ENCODE data around the gene MARCHF4. TPM values are rescaled to one million over a fixed set of nuclear protein-coding genes. Genes with fewer than 3 reads are reported as not detected.

Gene MARCHF4
- total RNA-seq, 4 donors from 2014 or later = 0.07 TPM; not detected in 3

DNA sequence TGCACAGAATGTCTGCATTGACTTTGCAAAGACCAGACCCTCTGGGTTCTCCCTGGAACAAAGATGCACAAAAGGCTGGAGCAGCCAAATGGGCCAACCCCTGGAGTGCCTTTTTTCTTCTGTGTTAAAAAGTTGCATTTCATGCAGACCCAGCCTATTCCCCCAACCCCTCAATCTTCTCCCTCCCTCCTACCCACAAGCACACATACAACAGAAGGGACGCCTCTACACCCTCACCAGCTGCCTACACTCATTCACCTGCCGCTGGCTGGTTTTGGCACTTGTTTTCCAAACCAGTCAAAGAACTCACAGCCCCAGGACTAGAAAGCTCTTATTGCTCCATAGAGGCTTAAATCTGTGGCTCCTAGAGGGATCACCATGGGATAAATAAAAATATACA is 16.6 kb downstream of the MARCHF4 start:
- TF ChIP-seq, protein P1, sequence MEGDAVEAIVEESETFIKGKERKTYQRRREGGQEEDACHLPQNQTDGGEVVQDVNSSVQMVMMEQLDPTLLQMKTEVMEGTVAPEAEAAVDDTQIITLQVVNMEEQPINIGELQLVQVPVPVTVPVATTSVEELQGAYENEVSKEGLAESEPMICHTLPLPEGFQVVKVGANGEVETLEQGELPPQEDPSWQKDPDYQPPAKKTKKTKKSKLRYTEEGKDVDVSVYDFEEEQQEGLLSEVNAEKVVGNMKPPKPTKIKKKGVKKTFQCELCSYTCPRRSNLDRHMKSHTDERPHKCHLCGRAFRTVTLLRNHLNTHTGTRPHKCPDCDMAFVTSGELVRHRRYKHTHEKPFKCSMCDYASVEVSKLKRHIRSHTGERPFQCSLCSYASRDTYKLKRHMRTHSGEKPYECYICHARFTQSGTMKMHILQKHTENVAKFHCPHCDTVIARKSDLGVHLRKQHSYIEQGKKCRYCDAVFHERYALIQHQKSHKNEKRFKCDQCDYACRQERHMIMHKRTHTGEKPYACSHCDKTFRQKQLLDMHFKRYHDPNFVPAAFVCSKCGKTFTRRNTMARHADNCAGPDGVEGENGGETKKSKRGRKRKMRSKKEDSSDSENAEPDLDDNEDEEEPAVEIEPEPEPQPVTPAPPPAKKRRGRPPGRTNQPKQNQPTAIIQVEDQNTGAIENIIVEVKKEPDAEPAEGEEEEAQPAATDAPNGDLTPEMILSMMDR (IDR thresholded peaks at IDR 0.05) = no peak
- no peak for TF ChIP-seq POLR2A (IDR thresholded peaks at IDR 0.05)

DNA sequence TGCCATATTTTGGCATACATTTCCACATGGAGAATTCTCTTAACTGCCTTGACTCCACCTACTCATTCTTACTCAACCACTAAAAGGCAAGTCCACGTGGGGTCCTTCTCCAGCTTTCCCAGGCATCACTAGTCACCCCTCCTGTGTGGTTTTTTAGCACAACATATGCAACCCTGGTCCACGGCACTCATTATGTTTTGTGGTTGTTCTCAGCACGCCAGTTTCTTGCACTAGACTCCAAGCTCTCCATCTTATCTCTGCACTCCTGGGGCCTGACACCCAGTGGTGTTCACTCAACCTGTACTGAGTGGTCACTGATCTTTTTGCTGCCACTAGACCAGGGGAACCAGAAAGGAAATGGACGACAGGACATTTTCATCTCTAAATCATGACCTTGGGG is 18.0 kb downstream of the MARCHF4 start:
- Histone ChIP-seq H3K36me3 (no peaks in the 10 kb centered on the region), H3K27ac (no peak overlapping the region), H3K9me3 (no peaks in the 10 kb centered on the region), H3K4me3 (no peak overlapping the region), H3K4me1 (no peaks in the 10 kb centered on the region), H3K27me3 (no peaks in the 10 kb centered on the region)
- no peak for DNase-seq
- TF ChIP-seq, protein P1 (IDR thresholded peaks at IDR 0.05) = no peak
- TF ChIP-seq POLR2A (IDR thresholded peaks at IDR 0.05) = no peak
- intact Hi-C loops (cut with DNase I; ENCODE audit: low total_unique reads) = no loop called here

More for the DNA sequence above, 16.6 kb downstream of the MARCHF4 start:
- intact Hi-C loops (cut with DNase I; ENCODE audit: low total_unique reads) = no loop called here
- H3K9me3 ChIP-seq = no peaks in the 10 kb centered on the region
- no peak overlapping the region for H3K27ac ChIP-seq
- no peak overlapping the region for H3K4me3 ChIP-seq
- H3K36me3 ChIP-seq = no peaks in the 10 kb centered on the region
- H3K4me1 ChIP-seq = no peaks in the 10 kb centered on the region
- H3K27me3 ChIP-seq = no peaks in the 10 kb centered on the region
- DNase-seq = no peak

DNA sequence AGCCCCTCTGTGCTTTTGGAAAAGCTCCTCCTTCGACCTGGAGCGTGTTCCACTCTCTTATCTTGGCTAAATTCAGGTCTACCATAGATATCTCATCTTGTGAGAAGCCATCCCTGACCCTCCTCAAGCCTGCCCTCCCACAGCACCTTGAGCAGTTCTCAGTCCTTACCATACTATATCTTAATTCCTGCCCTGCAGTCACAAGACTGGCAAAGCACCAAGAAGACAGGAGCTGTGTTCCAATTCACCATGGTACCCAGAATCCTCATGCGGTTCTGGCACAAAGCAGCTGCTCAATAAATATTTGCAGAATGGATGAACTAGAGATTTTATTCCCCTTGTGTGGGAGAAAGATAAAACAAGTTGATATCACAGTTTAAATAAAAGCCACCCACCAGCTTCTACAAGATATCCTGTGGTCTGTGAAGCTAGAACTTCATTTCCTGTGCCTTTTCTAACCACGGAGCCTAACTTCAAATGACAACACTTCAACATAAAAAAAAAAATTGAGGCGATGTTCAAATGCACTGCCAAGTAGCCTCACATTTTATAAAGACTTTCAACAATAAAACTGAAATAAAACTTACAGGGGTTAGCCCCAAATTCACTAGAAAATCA is 19.5 kb downstream of the MARCHF4 start:
- H3K36me3 ChIP-seq = no peaks in the 10 kb centered on the region
- H3K27ac ChIP-seq = no peak overlapping the region
- no peak overlapping the region for H3K4me3 ChIP-seq
- no peaks in the 10 kb centered on the region for H3K9me3 ChIP-seq
- intact Hi-C loops (cut with DNase I; ENCODE audit: low total_unique reads) = no loop called here
- no peaks in the 10 kb centered on the region for H3K27me3 ChIP-seq
- no peak for DNase-seq
- TF ChIP-seq, protein P1 (IDR thresholded peaks at IDR 0.05) = no peak
- no peak for TF ChIP-seq POLR2A (IDR thresholded peaks at IDR 0.05)
- no peaks in the 10 kb centered on the region for H3K4me1 ChIP-seq

DNA sequence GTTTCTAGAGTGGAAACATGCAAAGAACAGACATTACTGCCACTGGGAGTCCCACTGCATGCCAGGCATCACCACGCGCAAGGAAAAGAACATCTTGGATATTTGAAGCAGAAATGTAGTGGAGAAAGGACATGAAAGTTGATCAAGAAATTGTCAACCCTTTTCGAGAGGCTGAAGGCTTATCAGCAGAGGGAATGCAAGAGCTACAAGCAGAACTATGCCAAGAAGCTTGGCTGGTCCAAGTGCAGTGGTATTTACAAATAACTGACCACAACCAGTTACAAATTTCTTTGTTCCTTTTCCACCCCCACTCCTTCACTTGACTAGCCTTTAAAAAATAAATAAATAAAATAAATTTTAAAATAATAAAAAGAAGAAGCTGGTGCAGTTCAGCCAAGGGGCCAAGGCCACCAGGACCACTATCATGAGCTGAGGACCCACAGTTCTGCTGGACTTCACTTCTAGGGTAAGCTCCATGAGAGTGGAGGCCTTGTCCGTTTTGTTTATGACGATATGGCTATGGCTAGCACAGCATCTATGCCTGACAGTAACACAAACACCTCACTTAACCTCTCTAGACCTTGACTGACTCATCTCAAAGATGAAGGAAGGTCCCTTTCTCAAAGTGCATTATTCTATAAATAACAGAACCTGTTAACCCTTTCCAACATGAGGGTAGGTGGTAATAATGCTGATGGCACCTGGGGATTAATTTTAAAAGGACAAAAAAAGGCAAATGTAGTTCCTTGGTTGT is 20.9 kb downstream of the MARCHF4 start:
- no peaks in the 10 kb centered on the region for H3K4me1 ChIP-seq
- H3K9me3 ChIP-seq = no peaks in the 10 kb centered on the region
- no peak for DNase-seq
- TF ChIP-seq, protein P1 (IDR thresholded peaks at IDR 0.05) = no peak
- H3K36me3 ChIP-seq = no peaks in the 10 kb centered on the region
- no peak overlapping the region for H3K27ac ChIP-seq
- H3K27me3 ChIP-seq = no peaks in the 10 kb centered on the region
- intact Hi-C loops (cut with DNase I; ENCODE audit: low total_unique reads) = no loop called here
- H3K4me3 ChIP-seq = no peak overlapping the region

DNA sequence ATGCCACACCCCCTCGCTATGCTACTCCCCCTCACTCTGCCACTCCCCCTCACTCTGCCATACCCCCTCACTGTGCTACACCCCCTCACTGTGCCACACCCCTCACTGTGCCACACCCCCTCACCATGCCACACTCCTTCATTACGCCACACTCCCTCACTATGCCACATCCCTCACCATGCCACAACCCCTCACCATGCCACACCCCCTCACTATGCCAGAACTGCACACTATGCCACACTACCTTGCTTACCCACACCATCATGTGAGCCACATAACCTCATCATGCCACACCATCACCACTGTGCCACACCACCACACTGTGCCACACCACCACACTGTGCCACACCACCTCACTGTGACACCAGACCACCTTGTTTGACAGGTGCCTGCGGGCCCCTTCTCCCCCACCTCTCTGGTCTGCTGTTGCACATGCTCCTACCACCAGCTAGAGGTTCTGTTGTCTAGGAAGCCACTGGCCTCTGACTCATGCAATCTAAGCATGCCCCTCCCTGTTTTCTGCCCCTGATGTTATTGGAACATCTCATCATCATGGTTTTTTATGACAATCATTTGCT is 22.0 kb downstream of the MARCHF4 start:
- H3K4me3 ChIP-seq = no peak overlapping the region
- no peak for DNase-seq
- intact Hi-C loops (cut with DNase I; ENCODE audit: low total_unique reads) = no loop called here
- H3K27ac ChIP-seq = no peak overlapping the region
- H3K36me3 ChIP-seq = no peaks in the 10 kb centered on the region
- TF ChIP-seq, protein P1 (IDR thresholded peaks at IDR 0.05) = no peak
- no peak for TF ChIP-seq POLR2A (IDR thresholded peaks at IDR 0.05)
- no peaks in the 10 kb centered on the region for H3K4me1 ChIP-seq
- H3K9me3 ChIP-seq = no peaks in the 10 kb centered on the region
- H3K27me3 ChIP-seq = no peaks in the 10 kb centered on the region

Data from uterus (tissue), 4 donors.